ES-I3 (cell line): ENCODE measurements around the gene TYK2.
"Not testable (repeated sequence)": the region's sequence is repeated elsewhere in the genome, so short reads cannot be mapped to it uniquely, and the experiment has no call there.

Source experiments
- H3K36me3 ChIP-seq: 2 replicates; pipeline ENCODE4 v1.6.1; 2013; ENCODE audit warnings: mild to moderate bottlenecking, low read length, control low read depth, moderate library complexity; ENCODE audit not compliant: insufficient read depth
- H3K4me1 ChIP-seq: 2 replicates; pipeline ENCODE4 v1.6.1; 2013; ENCODE audit warnings: mild to moderate bottlenecking, control low read depth, low read length; ENCODE audit not compliant: insufficient read depth
- H3K9ac ChIP-seq: 2 replicates; pipeline ENCODE4 v1.6.1; 2013; ENCODE audit warnings: low read depth, mild to moderate bottlenecking, low read length, moderate library complexity
- H3K9me3 ChIP-seq: 2 replicates; pipeline ENCODE4 v1.6.1; 2013; ENCODE audit warnings: mild to moderate bottlenecking, low read length, moderate library complexity; ENCODE audit not compliant: control insufficient read depth, insufficient read depth

TYK2 gene

DNA sequence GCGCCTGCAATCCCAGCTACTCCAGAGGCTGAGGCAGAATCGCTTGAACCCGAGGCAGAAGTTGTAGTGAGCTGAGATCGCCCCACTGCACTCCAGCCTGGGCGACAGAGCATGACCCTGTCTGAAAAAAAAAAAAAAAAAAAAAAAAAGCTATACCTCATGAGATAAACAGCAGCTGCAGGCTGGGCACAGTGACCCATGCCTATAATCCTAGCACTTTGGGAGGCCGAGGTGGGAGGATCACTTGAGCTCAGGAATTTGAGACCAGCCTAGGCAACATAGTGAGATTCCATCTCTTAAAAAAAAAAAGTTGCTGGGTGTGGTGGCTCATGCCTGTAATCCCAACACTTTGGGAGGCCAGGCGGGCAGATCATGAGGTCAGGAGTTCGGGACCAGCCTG lies 19.0 kb upstream of the TYK2 start:
- H3K9me3 ChIP-seq: not testable (repeated sequence)

DNA sequence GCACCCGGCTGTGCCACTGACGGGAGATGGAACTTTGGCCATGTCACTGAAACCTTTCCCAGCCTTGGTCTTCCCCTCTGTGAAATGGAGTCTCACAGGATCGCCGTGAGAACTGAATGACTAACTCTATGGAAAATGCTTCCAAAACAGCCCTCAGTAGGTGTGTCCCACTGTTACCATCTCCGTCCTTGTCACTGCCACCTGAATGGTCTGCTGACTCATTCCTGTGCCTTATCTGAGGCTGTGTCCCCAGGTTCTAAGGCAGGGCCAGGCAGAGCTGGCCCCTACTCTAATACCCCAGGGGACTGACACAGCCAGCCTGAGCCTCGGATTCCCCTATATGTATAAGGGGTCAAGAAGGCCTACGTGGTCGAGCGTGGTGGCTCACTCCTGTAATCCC lies 18.4 kb upstream of the TYK2 start:
- H3K36me3 ChIP-seq: peaks cover 6% of the 10 kb centered on the region

More for the DNA sequence above, 19.0 kb upstream of the TYK2 start:
- not testable (repeated sequence) for H3K36me3 ChIP-seq, H3K4me1 ChIP-seq, H3K9ac ChIP-seq

DNA sequence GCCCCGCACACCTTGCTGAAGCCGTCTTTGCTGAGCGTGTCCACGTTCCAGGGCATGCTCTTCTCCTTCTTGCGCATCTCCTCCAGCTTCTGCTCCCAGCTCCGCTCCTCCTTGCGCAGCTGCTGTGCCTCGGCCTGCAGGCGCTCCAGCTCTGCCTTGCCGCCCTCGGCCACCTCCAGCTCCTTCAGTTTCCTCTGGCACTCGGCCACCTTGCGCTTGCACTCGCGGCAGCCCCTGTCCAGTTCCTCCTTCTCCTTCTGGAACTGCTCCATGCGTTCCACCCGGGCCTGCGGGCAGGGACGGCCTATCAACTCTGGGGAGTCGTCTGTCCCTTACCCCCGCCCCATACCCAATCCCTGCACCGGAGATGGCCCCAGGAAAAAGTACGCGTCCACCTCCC lies 15.5 kb upstream of the TYK2 start:
- H3K9ac ChIP-seq: no peak overlapping the region
- no peaks in the 10 kb centered on the region for H3K4me1 ChIP-seq
- peaks cover 13% of the 10 kb centered on the region for H3K36me3 ChIP-seq
- no peaks in the 10 kb centered on the region for H3K9me3 ChIP-seq

More for the DNA sequence above, 18.4 kb upstream of the TYK2 start:
- H3K4me1 ChIP-seq: no peaks in the 10 kb centered on the region
- H3K9ac ChIP-seq: no peak overlapping the region
- no peaks in the 10 kb centered on the region for H3K9me3 ChIP-seq

DNA sequence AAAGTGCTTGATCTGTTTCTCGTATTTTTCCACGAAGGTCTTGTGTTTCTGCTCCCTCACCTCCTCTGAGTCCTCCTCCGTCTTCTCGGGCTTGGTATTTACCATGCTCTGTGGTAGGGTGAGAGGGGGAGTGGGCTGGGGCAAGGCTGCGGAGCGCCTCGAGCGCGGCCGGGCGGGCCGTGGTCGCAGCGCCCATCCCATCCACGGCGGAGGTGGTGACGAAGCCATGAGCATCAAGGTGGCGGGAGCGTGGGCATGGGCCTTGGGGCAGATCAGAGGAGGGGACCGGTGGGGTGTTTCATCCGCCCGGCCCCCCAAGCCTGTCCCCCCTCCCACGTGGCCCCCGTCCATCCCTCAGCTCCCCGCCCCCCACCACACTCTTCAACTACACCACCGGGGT lies 15.1 kb upstream of the TYK2 start:
- H3K36me3 ChIP-seq: peaks cover 13% of the 10 kb centered on the region
- no peak overlapping the region for H3K9ac ChIP-seq
- H3K9me3 ChIP-seq: no peaks in the 10 kb centered on the region
- no peaks in the 10 kb centered on the region for H3K4me1 ChIP-seq

DNA sequence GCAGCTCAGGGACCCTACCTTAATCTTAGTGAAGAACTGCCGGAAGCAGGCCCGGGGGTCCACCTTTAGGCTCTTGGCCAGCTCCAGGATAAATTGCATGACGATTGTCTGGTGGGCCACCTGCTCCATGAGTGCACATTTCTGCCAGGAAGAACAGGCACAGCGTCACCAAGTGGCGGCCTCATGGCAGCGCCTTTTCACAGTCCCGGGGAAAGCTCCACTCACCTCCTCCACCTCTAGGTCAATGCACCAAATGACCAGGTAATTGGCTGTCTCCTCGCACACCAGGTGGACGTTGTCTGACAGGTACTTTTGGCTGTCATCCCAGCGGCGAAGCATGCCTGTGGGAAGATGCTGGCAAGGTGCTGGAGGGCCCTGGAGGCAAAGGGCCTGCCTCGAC lies 14.6 kb upstream of the TYK2 start:
- peaks cover 13% of the 10 kb centered on the region for H3K36me3 ChIP-seq
- H3K9me3 ChIP-seq: no peaks in the 10 kb centered on the region
- H3K9ac ChIP-seq: no peak overlapping the region
- H3K4me1 ChIP-seq: no peaks in the 10 kb centered on the region

DNA sequence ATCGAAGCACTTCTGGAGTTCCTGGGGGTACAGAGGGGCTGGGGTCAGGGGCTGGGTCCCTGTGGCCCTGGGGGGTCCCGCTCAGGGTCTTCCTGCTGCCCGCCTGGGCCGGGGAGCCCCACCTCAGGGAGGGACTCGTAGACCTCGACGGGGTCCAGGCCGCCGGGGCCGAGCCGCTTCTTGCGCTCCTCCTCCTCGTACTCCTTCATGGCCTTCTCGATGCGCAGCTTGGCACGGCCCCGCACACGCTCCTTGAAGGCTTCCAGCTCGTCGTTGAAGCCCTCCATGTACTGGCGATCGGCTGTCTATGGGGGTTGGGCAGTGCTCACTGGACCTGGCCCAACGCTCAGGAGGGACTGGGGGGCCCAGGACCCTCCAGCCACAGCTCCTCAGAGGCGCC lies 12.8 kb upstream of the TYK2 start:
- Histone ChIP-seq H3K9me3 (no peaks in the 10 kb centered on the region), H3K9ac (no peak overlapping the region), H3K4me1 (no peaks in the 10 kb centered on the region), H3K36me3 (peaks cover 13% of the 10 kb centered on the region)

DNA sequence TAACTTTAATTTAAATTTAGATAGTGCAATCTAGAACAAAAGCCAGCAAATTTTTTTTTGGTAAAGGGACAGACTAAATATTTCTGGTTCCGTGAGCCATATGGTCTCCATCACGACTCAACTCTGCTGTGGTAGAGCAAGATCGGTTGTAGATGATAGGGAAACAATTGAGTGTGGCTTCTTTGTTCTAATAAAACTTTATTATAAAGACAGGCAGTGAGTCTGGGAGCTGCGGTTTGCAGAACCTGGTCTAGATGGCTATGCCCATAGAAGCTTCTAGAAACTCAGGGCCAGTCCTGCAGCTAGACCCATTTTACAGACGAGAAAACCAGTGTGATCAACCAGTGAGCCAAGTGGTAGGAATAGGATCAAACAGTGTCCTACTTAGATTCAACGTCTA lies 11.7 kb upstream of the TYK2 start:
- no peaks in the 10 kb centered on the region for H3K4me1 ChIP-seq
- no peak overlapping the region for H3K9ac ChIP-seq
- peaks cover 13% of the 10 kb centered on the region for H3K36me3 ChIP-seq
- H3K9me3 ChIP-seq: no peaks in the 10 kb centered on the region

DNA sequence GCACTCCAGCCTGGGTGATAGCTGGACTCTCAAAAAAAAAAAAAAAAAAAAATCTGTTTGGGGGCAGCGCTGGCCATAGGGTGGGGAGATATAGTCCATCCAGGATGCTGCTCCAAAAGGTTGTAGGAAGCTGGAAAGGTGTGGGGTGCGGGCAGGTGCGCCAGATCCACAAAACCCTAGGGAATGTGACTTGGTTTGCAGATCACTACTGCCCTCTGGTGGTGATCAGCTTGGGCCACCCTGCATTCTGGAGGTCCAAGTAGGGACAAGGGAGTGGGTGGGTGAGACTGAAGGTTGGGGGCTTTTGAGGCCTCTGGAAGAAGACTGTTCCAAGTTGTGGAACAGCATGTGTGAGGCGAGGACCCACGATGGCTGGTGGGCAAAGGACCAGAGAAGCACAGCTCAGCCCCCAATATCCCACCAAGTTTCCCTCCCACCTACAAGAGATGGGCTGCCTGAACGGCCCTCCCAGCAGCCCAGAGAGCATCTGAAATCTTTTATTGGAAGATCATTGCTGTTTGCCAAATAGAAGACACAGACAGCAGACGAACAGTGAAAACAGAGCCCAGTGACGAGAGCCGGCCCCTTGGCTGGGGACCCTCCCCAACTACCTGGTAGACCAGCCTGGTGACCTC lies 10.4 kb upstream of the TYK2 start:
- Histone ChIP-seq H3K4me1 (no peaks in the 10 kb centered on the region), H3K9ac (no peak overlapping the region), H3K36me3 (peaks cover 13% of the 10 kb centered on the region), H3K9me3 (no peaks in the 10 kb centered on the region)

DNA sequence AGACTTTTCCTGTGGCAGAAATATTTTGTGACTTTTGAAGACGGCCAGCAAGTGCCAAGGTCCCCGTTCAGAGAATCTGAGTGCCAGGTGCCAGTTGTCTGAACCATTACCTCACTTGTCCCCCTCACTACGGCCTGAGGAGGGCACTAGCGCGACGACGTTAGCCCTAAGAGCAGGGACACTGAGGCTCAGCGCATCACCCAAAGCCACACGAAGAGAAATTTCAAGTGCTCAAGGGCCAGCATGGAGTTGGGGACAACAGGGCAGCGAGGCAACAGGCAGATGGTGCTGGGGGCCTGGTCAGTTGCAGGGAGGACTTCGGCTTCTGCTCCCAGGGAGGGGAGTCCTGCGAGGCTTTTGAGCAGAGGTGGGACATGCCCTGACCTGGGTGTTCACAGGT lies 9.5 kb upstream of the TYK2 start:
- Histone ChIP-seq H3K9me3 (no peaks in the 10 kb centered on the region), H3K4me1 (no peaks in the 10 kb centered on the region), H3K9ac (no peak overlapping the region), H3K36me3 (peaks cover 9% of the 10 kb centered on the region)

DNA sequence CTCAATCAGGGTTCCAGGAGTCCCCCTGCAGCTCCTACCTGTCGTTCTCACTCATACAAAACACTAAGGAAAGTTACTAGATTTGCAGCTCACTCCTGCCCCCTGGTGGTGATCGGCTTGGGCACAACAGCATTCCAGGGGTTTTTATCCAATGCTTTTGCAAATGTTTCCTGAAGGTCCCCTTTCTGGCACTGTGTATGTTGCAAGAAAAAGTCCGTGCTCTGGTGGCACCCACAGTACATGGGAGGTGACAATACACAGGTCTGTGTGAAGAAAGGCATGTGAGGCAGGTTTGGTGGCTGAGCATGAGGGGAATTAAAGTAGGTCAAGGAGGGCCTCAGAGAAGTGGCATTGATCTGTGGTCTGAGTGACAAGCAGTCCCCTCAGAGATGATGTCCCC lies 8.6 kb upstream of the TYK2 start:
- Histone ChIP-seq H3K9ac (no peak overlapping the region), H3K36me3 (peaks cover 7% of the 10 kb centered on the region; the same call in 1 of the 2 replicates), H3K4me1 (no peaks in the 10 kb centered on the region), H3K9me3 (no peaks in the 10 kb centered on the region)

DNA sequence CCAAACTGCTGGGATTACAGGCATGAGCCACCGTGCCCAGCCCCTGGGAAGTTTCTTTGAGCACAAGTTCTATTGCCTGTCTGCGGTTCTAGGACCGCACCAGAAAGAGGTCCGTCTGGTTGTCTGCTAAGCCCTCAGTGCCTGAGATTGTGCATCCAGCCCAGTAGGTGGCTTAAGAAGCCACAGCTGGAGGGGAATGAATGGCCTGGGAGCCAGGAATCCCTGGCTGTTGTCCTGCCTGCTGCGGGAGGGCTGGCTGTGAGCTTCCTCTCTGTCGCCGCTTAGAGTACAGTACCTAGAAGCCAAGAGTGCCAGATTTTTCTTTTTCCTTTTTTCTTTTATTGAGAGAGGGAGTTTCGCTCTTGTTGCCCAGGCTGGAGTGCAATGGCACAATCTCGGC lies 4.2 kb upstream of the TYK2 start:
- Histone ChIP-seq H3K4me1 (no peaks in the 10 kb centered on the region), H3K36me3 (no peaks in the 10 kb centered on the region), H3K9me3 (no peaks in the 10 kb centered on the region), H3K9ac (no peak overlapping the region)

DNA sequence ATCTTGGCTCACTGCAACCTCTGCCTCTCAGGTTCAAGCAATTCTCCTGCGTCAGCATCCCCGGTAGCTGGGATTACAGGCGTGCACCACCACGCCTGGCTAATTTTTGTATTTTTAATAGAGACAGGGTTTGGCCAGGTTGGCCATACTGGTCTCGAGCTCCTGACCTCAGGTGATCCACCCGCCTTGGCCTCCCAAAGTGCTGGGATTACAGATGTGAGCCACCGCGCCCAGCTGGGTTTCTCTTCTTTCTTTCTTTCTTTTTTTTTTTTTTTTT lies 2.8 kb upstream of the TYK2 start:
- not testable (repeated sequence) for H3K4me1 ChIP-seq, H3K9ac ChIP-seq, H3K9me3 ChIP-seq, H3K36me3 ChIP-seq

DNA sequence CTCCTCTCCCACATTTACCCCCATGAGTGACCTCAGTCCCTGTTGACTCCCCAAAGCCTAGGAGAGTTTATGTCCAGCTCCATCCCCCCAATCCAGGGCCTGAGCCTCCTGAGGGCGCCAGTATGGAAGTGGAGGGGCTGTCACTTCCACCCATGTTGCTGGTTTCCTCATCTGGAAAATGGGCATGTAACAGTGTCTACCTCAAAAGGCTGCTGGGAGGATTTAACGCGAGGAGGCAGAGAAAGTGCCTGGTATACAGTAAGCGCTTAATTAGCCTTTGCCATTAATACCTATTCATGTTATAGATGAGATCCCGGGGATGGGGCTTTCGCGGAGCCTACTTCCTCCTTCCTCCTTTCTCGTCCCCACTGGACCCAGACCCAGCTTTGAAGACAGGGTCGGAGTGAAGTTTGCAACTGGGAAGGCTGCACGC lies 476 bp downstream of the TYK2 start:
- H3K36me3 ChIP-seq: no peaks in the 10 kb centered on the region; the same call in 1 of the 2 replicates
- H3K4me1 ChIP-seq: no peaks in the 10 kb centered on the region
- no peaks in the 10 kb centered on the region for H3K9me3 ChIP-seq
- H3K9ac ChIP-seq: peak overlapping the region; percentile 82

DNA sequence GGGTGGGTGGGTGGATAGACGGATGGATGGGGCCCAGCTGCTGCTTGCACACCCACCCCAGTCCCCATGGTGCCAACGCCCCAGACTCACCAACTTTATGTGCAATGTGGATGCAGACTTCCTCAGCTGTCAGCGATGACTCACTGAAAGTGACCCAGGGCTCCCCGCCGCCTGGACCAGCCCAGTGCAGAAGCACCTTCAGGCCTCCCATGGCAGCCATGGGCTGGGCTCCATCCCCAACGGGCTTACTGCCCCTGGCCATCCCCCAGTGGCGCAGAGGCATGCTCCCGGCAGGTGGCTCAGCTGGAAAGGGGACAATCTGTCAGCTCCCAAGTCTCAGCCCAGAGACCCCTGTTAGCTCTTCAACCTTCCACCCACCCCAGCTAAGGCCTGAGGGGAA lies 2.2 kb downstream of the TYK2 start:
- Histone ChIP-seq H3K36me3 (no peaks in the 10 kb centered on the region; the same call in 1 of the 2 replicates), H3K9me3 (no peaks in the 10 kb centered on the region), H3K9ac (no peak overlapping the region), H3K4me1 (no peaks in the 10 kb centered on the region)

DNA sequence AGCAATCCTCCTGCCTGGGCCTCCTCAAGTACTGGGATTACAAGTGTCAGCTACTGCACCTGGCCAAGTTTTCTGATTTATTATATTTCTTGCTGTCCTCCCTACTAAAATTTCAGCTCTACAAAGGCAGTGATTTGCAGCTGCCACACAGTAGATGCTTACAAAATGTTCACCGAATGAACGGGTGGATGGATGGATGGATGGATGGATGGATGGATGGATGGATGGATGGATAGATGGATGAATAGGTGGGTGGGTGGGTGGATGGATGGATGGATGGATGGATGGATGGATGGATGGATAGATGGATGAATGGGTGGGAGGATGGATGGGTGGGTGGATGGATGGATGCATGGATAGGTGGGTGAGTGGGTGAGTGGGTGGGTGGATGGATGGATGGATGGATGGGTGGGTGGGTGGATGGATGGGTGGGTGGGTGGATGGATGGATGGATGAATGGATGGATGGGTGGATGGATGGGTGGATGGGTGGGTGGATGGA lies 3.2 kb downstream of the TYK2 start:
- H3K4me1 ChIP-seq, H3K9ac ChIP-seq, H3K9me3 ChIP-seq, H3K36me3 ChIP-seq: not testable (repeated sequence)

DNA sequence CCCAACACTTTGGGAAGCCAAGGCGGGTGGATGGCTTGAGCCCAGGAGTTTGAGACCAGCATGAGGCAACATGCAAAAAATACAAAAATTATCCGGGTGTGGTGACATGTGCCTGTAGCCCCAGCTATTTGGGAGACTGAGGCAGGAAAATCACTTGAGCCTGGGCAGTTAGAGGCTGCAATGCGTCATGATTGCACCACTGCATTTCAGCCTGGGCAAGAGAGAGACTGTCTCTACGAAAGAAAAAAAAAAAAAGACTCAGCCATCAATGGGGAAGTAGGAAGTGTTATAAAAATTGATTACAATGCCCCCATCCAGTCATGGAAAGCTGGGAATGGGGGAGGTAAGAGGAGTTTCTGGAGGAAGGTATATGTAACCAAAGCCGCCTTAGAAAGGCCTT lies 5.4 kb downstream of the TYK2 start:
- Histone ChIP-seq H3K9me3 (no peaks in the 10 kb centered on the region), H3K36me3 (no peaks in the 10 kb centered on the region; the same call in 1 of the 2 replicates), H3K9ac (no peak overlapping the region), H3K4me1 (no peaks in the 10 kb centered on the region)
